ENCODE results near the gene SRA1. TPM values are rescaled to one million over a fixed set of nuclear protein-coding genes. Genes with fewer than 3 reads are reported as not detected.

The SRA1 gene
- total and polyA plus RNA-seq, 9 of the 15 experiments (the other 6 are each of a cell fraction or from before 2014, with no cell fraction given) = 24.1 to 47.4 (median 41.3) TPM

- TF ChIP-seq ZBTB40 (IDR thresholded peaks at IDR 0.05) = no peak
- TF ChIP-seq ZBTB40 (CRISPR knock-in tag; IDR thresholded peaks at IDR 0.05) = no peak; the same call in 1 of the 2 replicates
- TF ChIP-seq BCL6 (CRISPR knock-in tag; IDR thresholded peaks at IDR 0.05) = no peak
- TF ChIP-seq ARID2 (IDR thresholded peaks at IDR 0.05) = no peak
- TF ChIP-seq SMARCA5 (IDR thresholded peaks at IDR 0.05) = 0 out of 2 replicates have a peak, but pooled peaks have one; percentile 9
- TF ChIP-seq VEZF1 (CRISPR knock-in tag; IDR thresholded peaks at IDR 0.05) = no peak; the same call in 1 of the 2 replicates
- no peak for TF ChIP-seq ZBTB17 (CRISPR knock-in tag; IDR thresholded peaks at IDR 0.05)
- TF ChIP-seq ZFX (CRISPR knock-in tag; IDR thresholded peaks at IDR 0.05) = peak; percentile 56
- no peak for TF ChIP-seq NR0B1 (IDR thresholded peaks at IDR 0.05; ENCODE audit: partially characterized antibody)
- TF ChIP-seq HMBOX1 (IDR thresholded peaks at IDR 0.05) = 0 out of 2 replicates have a peak, but pooled peaks have one; percentile 17
- TF ChIP-seq SRSF3 (IDR thresholded peaks at IDR 0.05; ENCODE audit: insufficient read depth, low read length) = no peak
- TF ChIP-seq MXI1 (IDR thresholded peaks at IDR 0.05; ENCODE audit: low read depth, low read length) = no peak
- 0 out of 2 replicates have a peak, but pooled peaks have one; percentile 17 for TF ChIP-seq POLR2A (conservative IDR thresholded peaks at IDR 0.05)
- TF ChIP-seq CBX5 (IDR thresholded peaks at IDR 0.05; ENCODE audit: borderline replicate concordance, low read depth) = no peak
- no peak for TF ChIP-seq TEAD1 (CRISPR knock-in tag; IDR thresholded peaks at IDR 0.05)
- TF ChIP-seq MTA2 (IDR thresholded peaks at IDR 0.05; ENCODE audit: low read depth) = no peak
Measured at GRCh38 chr5:140546851-140547507, 10.3 kb downstream of the SRA1 start (continued).
